Measurements from ENCODE around the gene LRRC7. TPM values are rescaled to one million over a fixed set of nuclear protein-coding genes. Genes with fewer than 3 reads are reported as not detected.

The LRRC7 gene
- total RNA-seq, 1 donor from 2014 or later = not detected

DNA sequence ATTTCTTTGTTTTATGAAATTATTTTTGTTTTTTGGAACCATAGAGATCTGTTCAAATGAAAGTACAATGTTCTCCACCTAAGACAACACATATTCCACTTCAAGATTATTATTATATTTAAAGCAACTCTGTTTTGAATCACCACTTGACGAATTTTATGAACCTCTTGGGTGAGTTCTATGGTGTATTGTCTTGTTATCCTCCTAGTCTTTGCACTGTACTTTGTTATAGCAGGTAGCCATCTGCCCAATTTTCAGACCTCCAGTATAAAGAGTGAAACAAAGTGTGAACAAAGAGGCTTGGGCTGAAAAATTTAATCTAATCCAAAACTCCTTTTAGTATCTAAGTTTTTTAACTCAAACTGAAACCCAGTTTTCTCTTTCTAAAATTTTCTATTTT, 71.0 kb downstream of the LRRC7 start:
- TF ChIP-seq, protein P1, sequence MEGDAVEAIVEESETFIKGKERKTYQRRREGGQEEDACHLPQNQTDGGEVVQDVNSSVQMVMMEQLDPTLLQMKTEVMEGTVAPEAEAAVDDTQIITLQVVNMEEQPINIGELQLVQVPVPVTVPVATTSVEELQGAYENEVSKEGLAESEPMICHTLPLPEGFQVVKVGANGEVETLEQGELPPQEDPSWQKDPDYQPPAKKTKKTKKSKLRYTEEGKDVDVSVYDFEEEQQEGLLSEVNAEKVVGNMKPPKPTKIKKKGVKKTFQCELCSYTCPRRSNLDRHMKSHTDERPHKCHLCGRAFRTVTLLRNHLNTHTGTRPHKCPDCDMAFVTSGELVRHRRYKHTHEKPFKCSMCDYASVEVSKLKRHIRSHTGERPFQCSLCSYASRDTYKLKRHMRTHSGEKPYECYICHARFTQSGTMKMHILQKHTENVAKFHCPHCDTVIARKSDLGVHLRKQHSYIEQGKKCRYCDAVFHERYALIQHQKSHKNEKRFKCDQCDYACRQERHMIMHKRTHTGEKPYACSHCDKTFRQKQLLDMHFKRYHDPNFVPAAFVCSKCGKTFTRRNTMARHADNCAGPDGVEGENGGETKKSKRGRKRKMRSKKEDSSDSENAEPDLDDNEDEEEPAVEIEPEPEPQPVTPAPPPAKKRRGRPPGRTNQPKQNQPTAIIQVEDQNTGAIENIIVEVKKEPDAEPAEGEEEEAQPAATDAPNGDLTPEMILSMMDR (conservative IDR thresholded peaks at IDR 0.05; ENCODE audit: low read depth, low read length) = no peak
- DNase-seq (ENCODE audit: low read depth) = no peak
- H3K4me3 ChIP-seq (ENCODE audit: low read depth, low read length) = no peak overlapping the region

- no peak for DNase-seq (ENCODE audit: low read depth)
- TF ChIP-seq, protein P1 (conservative IDR thresholded peaks at IDR 0.05; ENCODE audit: low read depth, low read length) = no peak
- no peak overlapping the region for H3K4me3 ChIP-seq (ENCODE audit: low read depth, low read length)
Measured at GRCh38 chr1:69639159-69639558, 71.4 kb downstream of the LRRC7 start.

DNA sequence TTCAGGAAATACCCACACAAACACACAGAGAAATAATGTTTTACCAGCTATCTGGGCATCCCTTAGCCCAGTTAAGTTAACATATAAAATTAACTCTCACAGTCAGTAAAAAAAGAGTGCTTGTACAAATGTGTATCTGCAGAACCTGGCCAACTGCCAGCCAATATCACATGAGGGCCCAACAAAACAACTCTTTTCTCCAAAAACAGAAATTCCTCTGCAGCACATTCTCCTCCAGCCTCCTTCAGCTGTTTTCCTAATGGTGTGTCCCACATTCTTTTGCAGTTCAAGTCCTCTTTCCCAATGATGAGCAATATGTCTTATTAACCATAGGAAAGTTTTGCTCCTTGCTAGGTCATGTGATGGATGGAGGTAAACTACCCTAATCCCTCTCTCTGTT, 75.5 kb downstream of the LRRC7 start:
- TF ChIP-seq, protein P1 (conservative IDR thresholded peaks at IDR 0.05; ENCODE audit: low read depth, low read length) = no peak
- no peak for DNase-seq (ENCODE audit: low read depth)
- H3K4me3 ChIP-seq (ENCODE audit: low read depth, low read length) = no peak overlapping the region

DNA sequence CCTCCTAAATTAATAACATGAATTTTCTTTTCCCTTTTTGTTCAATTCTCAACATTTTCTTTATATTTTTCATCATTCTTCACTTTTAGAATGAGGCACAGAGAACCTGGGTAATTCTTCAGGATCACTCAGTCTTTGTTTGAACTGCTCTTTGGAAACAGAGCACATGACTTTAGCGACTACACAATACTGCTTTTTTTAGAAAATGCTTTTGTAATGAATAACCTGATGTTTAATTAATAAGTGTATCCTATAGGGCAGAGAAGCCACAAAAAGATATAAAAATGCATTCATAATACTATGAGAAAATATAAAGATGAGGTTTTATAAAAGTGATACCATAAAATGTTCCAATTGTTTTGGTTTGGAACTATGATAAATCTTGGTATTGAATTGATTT, 77.8 kb downstream of the LRRC7 start:
- DNase-seq (ENCODE audit: low read depth) = no peak

GRCh38 chr1:69648486-69648885, 80.8 kb downstream of the LRRC7 start:
- TF ChIP-seq, protein P1 (conservative IDR thresholded peaks at IDR 0.05; ENCODE audit: low read depth, low read length) = no peak
- DNase-seq (ENCODE audit: low read depth) = no peak
- no peak overlapping the region for H3K4me3 ChIP-seq (ENCODE audit: low read depth, low read length)

More for the DNA sequence above, 77.8 kb downstream of the LRRC7 start:
- TF ChIP-seq, protein P1 (conservative IDR thresholded peaks at IDR 0.05; ENCODE audit: low read depth, low read length) = no peak
- H3K4me3 ChIP-seq (ENCODE audit: low read depth, low read length) = no peak overlapping the region

DNA sequence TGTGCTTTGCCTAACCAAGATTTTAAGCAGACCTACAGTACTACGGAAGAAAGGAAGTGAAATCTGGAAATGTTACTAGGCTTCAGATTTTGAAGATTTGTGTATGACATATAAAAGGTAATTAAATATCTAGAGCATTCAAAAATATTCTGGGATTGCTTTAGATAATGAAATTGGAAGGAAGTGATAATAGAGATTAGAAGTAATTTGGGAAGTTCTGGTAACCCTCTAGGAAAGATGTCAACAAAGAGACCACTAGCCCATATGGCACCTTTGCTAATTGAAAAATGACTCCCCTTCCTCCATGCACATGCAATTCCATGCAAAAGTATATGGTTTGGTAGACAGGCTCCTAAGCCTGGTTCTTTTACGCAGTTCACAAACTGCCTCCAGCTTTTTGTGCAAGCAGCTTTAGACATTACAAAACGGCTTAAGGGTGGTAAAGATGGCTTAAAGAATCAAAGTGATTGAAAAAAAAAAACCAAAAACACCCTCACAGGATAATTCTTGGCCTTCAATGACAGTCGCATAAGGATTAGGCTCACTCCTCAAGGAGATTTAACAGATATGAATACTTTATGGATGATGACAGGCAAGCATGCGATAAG, 81.8 kb downstream of the LRRC7 start:
- no peak for DNase-seq (ENCODE audit: low read depth)
- TF ChIP-seq, protein P1 (conservative IDR thresholded peaks at IDR 0.05; ENCODE audit: low read depth, low read length) = no peak
- no peak overlapping the region for H3K4me3 ChIP-seq (ENCODE audit: low read depth, low read length)

- no peak for DNase-seq (ENCODE audit: low read depth)
- TF ChIP-seq, protein P1 (conservative IDR thresholded peaks at IDR 0.05; ENCODE audit: low read depth, low read length) = no peak
Measured at GRCh38 chr1:69650779-69651178, 83.1 kb downstream of the LRRC7 start.

More at GRCh38 chr1:69650779-69651178, 83.1 kb downstream of the LRRC7 start:
- H3K4me3 ChIP-seq (ENCODE audit: low read depth, low read length) = no peak overlapping the region
